LNCaP clone FGC (cell line): ENCODE data around the gene FLT4.

Experiments used
- DNase-seq: peaks from one replicate; pipeline ENCODE4 v3.0.0-alpha.2; 2011; ENCODE audit warnings: low read depth
- H3K4me3 ChIP-seq: 2 replicates; pipeline ENCODE4 v1.5.1; 2011; ENCODE audit warnings: mild to moderate bottlenecking, low read depth, low read length, control low read depth
- TF ChIP-seq, protein P1 (sequence below): IDR thresholded peaks from 2 replicates; pipeline ENCODE4 v1.5.1; 2012; ENCODE audit warnings: mild to moderate bottlenecking; ENCODE audit not compliant: control insufficient read depth, insufficient read depth; ENCODE audit errors: extremely low read depth

FLT4 gene

DNA sequence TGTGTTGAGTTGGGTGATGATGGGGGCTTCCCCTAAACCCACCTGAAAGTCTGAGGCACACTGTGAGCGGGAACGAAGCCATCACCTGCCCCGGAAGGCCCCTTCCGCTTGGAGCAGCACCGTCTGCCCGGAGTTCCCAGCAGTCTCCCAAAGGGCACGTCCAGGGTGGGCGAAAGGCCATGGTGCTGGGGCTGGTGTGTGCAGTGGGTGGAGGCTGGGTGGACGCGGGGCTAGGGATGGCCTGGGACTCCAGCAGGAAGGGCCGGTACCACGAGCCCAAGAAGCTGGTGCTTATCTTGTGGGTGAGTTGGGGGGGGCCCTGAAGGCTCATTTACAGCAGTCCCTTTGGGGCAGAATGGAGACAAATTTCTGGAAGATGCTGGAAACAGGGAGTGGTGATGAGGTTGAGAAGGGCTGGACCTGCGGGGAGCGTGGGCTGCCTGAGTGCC is 4.6 kb downstream of the FLT4 start:
- DNase-seq: no peak
- H3K4me3 ChIP-seq: no peak overlapping the region
- TF ChIP-seq, protein P1, sequence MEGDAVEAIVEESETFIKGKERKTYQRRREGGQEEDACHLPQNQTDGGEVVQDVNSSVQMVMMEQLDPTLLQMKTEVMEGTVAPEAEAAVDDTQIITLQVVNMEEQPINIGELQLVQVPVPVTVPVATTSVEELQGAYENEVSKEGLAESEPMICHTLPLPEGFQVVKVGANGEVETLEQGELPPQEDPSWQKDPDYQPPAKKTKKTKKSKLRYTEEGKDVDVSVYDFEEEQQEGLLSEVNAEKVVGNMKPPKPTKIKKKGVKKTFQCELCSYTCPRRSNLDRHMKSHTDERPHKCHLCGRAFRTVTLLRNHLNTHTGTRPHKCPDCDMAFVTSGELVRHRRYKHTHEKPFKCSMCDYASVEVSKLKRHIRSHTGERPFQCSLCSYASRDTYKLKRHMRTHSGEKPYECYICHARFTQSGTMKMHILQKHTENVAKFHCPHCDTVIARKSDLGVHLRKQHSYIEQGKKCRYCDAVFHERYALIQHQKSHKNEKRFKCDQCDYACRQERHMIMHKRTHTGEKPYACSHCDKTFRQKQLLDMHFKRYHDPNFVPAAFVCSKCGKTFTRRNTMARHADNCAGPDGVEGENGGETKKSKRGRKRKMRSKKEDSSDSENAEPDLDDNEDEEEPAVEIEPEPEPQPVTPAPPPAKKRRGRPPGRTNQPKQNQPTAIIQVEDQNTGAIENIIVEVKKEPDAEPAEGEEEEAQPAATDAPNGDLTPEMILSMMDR: no peak

DNA sequence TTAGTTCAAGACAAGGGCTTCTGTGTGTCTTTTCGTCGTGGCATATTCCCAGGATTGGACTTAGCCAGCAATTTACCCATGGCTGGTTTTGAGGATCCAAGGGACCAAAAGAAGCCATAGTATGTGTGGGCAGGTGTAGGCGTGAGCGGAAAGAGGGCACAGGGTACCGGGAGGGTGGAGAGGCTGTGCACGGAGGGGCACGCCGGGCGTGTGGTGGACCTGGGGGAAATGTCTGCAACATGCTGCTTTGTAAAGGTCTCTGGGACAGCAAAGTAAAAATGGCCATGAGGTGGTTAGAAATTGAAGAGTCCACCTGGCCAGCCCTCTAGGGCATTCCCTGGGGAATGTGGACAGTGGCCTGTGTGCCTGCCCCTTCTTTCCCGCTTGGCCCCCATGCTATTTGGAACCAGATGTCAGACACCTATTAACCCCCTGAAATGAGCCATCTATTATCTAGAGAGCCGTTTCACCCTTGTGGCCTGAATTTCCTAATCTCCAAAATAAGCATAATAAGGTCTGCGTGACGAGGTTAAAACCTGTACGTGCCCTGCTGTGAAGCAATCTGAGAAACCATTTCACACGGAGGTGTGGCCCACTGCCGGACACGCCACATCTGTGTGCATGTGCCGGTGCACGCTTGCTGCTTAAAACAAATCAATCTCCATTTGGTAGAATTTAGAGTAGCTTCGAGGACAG is 5.1 kb downstream of the FLT4 start:
- no peak for DNase-seq
- no peak overlapping the region for H3K4me3 ChIP-seq
- TF ChIP-seq, protein P1: no peak

DNA sequence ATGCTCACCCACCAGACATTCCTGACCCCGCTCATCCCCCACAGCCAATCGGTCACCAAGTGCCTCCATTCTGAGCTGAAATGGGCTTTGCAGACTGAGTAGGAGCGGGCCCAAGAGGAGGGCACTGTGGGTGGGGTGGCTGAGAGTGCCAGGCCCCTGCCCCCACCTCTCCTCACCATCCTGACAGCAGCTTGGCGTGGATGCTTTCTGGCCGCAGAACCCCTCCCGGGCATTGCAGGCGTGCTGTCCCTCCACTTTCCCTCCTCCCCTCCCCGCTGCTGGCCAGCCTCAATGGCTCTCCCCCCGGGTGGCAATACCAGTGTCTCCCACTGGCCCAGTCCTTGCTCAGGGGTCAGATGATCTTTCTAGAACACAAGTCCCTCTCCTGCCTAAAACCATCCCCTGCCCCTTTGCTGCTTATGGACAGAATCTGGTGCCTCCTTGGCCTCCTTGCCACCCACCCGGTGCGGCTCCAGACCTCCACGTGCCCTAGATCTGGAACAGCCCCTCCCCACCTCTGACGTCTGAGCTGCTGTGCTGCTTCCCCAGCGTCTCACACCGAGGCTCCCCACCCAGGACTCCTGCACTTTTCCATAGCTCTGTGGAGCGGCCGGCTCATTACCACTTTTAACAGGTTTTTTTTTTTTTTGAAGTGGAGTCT is 6.1 kb downstream of the FLT4 start:
- DNase-seq: no peak
- no peak overlapping the region for H3K4me3 ChIP-seq
- TF ChIP-seq, protein P1: no peak

DNA sequence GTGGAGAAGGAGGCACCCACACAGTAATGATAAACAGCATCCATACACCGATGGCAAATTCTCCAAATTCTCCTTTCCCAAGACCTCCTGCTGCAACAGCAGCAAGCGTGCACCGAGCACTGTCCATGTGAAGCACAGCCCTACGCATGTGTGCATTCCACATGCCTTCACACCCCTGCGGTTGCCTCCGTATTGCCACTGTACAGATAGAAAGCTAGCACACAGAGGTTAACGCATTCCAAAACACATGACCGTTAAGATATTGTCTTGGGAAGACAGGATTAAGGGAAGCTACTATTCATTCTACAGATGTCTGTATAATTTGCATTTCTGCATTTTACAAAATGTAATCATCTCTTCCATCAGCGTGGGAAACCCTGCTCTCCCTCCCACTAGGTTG is 6.6 kb downstream of the FLT4 start:
- no peak overlapping the region for H3K4me3 ChIP-seq
- DNase-seq: no peak
- TF ChIP-seq, protein P1: no peak

DNA sequence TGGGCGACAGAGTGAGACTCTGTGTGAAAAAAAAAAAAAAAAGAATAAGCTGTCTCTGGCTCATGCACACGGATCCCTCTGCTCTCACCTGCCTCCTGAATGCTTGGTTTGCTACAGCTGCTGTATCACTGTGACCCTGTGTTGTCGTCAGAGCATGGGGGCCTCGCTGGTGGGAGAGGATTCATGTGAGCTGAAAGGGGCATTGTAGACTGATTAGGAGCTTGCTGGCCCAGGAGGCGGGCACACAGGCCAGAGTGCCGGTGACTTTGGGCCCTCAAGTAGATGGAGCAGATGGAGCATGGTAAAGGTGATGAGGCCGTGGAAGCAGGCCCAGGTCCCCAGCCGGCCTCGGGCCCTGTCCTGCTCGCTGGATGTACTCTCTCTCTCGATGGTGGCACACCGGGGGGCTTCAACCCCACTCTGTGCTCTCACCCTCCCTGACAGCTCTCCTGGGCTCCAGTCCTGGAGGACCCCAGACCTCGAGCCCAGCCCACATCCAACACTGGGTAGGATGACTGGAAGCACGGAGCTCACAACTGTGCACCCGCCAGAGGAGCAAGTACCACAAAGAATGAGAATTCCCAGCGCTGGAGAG is 7.1 kb downstream of the FLT4 start:
- TF ChIP-seq, protein P1: no peak
- no peak overlapping the region for H3K4me3 ChIP-seq
- DNase-seq: no peak

DNA sequence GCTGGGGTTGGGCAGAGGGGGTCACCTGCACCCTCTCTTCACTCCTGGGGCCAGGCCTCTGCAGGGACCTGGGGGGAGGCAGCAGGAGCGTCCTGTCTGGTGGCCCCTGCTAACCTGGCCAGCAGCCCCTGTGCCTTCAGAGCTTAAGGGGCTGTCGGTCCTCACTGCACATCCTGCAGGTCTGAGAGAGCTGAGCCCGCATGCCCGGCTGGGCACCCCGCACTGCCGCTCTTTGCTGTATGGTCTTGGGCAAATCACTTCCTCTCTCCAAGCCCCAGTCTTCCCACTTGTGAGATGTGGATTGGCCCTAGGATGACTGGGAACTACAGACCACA is 7.9 kb downstream of the FLT4 start:
- no peak for DNase-seq
- H3K4me3 ChIP-seq: no peak overlapping the region
- TF ChIP-seq, protein P1: no peak
